ENCODE data around the gene BLOC1S6.

The BLOC1S6 gene, protein sequence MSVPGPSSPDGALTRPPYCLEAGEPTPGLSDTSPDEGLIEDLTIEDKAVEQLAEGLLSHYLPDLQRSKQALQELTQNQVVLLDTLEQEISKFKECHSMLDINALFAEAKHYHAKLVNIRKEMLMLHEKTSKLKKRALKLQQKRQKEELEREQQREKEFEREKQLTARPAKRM

DNA sequence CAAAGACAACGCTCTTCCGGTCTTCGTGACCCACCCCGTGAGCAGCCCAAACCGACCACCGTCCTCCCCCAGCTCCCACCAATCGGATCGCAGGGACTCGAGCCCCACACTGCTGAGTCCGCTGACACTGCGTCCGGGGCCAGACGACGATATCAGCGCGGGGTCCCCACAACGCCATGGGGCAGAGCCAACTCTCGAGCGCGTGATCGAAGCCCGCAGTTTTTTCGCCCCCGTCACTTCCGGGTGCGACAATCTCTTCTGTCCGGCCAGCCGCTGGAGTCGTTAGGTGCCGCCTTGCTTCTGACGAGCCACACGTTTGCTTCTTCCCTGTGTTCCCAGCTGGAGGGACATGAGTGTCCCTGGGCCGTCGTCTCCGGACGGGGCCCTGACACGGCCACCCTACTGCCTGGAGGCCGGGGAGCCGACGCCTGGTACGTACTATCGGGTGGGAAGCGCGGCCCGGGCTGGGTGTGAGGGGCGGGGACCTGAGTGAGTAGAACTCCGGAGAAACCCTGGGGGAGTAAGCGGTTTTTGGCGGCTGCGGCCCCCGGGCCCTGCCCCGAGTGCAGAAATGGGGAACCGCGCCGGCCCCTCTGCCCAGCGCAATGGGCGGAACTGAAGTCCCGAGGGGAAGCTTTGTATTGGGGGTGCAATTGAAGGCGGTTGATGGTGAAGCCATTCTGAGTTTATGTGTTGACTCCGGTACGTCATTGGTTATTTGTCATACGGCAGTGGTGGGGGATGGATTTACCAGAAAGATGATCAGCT, at the start of gene BLOC1S6:
TSS of gene BLOC1S6 (plus strand) at position 285 of the 768 bp plus-strand sequence. CDS start at position 350, 65 bp downstream.
- peak; percentile 78 to 84 for DNase-seq (ENCODE audit: extremely low read depth in 1 of 2, low read depth in 1 of 2)

DNA sequence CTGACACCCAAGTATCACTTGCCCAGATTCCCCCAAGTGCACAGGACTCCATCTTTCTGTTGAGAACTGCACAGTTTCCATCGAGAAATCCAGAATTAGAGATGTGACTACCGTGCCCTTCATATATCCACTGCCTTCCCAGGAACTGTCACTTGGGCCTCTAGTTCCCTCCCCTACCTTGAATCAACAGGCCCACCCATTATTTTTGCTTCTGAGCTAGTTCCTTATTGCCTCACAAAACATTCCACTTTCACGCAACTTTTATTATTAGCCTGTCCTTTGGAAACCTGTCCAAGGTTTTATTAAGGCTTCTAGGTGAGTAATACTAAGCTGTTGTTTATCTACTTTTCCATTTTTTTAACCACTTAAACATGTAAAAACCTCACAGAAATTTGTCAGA, 47.5 kb upstream of the BLOC1S6 start:
- no peak for DNase-seq (ENCODE audit: extremely low read depth in 1 of 2, low read depth in 1 of 2)

DNA sequence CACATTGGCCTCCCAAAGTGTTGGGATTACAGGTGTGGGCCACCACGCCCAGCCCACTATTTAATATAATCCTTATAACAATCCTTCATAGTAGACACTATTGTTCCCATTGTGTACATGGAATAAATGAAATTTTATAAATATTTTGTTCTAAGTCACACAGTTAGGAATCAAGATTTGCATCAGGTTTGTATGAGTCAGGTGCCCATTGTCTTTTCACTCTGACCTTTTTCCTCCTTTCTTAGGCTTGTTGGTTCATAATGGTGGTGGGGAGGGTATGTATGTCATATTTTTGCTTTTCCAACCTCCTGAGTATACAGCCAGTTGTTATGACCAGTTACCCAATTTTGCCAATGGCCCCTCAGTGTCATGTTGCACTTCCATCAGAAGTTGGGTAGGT, 46.6 kb upstream of the BLOC1S6 start:
- DNase-seq (ENCODE audit: extremely low read depth in 1 of 2, low read depth in 1 of 2), result no peak

- DNase-seq (ENCODE audit: extremely low read depth in 1 of 2, low read depth in 1 of 2), result no peak
Observed at GRCh38 chr15:45543051-45543450, 44.1 kb upstream of the BLOC1S6 start.

- DNase-seq (ENCODE audit: extremely low read depth in 1 of 2, low read depth in 1 of 2), result no peak
Observed at GRCh38 chr15:45544266-45545023, 42.7 kb upstream of the BLOC1S6 start.

DNA sequence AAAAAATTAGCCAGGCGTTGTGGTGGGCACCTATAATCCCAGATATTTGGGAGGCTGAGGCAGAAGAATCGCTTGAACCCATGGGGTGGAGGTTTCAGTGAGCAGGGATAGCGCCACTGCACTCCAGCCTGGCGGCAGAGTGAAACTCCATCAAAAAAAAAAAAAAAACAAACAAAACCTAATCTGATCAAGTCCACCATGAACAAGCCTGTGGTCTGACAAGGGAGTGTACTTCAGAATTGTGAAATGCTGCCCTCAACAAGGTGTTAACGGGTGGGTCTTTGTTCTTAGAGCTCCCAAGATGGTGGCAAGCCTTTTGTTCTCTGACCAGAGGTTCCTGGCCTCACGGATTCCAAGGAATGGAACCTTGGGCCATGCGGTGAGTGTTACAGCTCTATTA, 40.4 kb upstream of the BLOC1S6 start:
- no peak for DNase-seq (ENCODE audit: extremely low read depth in 1 of 2, low read depth in 1 of 2)

DNA sequence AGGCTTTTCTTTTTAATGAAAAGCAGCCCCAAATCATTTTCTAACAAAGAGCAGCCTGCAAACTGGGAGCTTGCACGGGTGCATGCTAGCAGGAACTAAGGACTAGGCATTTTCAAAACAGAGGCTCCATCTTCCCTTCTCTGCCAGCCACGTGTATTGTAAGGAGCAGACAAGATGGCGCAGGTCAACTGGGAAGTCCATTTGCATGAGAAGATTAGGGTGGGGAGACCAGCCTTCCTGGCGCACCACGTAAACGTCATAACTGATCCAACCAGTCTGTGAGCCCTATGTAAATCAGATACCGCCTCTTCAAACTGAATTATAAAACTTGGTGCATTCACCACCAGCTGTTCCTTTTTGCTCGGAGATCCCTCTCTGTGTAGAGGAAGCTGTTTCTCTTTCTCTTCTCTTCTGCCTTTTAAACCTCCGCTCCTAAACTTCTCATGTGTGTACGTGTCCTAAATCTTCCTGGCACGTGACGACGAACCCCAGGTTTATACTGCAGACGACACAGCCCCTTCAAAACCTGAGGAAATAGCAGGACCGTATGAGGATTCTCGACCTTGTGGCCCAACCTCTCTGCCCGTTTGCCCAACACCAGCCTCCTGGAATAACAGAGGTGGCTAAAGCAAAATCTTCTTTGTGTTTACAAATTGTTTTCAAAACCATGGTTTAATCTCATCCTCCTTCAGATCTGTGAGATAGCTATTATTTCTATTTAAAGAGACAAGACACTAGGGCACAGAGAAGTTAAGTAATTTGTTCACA, 38.2 kb upstream of the BLOC1S6 start:
- no peak for DNase-seq (ENCODE audit: extremely low read depth in 1 of 2, low read depth in 1 of 2)

DNA sequence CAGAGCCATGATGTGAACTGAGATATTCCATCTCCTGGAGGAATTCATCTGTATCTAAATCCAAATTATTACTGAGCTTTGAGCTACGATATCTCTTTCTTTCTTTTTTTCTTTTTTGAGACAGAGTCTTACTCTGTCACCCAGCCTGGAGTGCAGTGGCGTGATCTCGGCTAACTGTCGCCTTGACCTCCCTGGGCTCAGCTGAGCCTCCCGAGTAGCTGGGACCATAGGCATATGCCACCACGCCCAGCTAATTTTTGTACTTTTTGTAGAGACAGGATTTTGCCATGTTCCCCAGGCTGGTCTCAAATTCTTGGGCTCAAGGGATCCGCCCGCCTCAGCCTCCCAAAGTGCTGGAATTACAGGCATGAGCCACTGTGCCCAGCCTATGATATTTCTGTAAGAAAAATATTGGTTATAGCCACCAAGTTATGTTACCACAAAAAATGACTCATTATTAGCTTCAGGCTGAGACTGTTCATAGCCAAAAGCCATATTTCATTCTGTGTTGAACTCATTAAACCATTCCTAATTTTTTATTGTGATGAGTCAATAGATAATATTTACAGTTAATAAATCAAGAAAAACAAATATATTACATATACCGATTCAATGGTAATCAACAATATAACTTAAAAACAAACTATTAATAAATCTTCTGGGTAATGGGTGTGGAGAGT, 37.5 kb upstream of the BLOC1S6 start:
- no peak for DNase-seq (ENCODE audit: extremely low read depth in 1 of 2, low read depth in 1 of 2)

DNA sequence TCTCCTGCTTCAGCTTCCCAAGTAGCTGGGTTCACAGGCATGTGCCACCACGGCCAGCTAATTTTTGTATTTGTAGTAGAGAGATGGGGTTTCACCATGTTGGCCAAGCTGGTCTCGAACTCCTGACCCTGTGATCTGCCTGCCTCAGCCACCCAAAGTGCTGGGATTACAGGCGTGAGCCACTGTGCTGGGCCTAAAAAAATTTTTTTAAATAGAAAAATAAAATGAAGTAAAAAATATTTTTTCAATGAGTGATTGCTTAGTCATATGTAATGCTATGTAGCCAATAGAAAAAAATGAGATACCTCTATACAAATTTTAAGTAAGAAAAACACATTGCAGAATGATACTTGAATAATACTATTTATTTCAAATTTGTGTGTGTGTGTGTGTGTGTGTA, 36.7 kb upstream of the BLOC1S6 start:
- no peak for DNase-seq (ENCODE audit: extremely low read depth in 1 of 2, low read depth in 1 of 2)

- no peak for DNase-seq (ENCODE audit: extremely low read depth in 1 of 2, low read depth in 1 of 2)
Observed at GRCh38 chr15:45551676-45552075, 35.5 kb upstream of the BLOC1S6 start.

GRCh38 chr15:45555934-45556608, 31.1 kb upstream of the BLOC1S6 start:
- DNase-seq (ENCODE audit: extremely low read depth in 1 of 2, low read depth in 1 of 2), result no peak

- DNase-seq (ENCODE audit: extremely low read depth in 1 of 2, low read depth in 1 of 2), result no peak
Observed at GRCh38 chr15:45572617-45573016, 14.6 kb upstream of the BLOC1S6 start.

DNA sequence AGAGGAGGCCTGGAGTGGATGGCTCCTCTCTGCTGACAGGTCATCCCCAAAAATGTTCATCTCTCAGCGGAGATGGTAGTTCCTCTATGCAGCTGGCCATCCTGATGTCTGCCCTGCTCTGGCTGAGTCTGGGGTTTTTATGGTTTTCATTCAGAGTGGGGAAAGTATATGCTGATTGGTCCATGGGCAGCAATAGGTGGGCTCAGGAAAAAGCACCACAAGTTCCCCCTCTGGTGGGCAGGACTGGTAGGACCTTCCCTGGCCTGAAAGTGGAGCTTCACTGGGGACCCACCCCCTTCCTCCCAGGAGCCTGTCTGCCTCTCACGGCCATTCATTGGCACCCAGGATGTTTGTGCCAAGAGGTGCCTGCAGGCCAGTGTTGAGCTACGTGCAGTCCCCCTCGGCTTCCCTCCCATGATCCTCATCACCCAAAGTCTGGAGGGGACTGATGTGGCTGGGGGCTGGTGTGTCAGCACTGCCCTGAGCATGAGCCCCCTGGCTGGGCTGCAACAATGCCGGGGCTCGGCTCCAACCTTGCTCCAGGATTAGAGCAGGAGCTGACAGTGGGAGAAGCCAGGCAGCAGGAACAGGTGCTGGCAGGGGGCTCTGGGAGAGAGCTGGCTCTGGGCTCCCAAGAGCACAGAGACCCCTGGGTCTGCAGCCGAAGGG, 13.1 kb upstream of the BLOC1S6 start:
- DNase-seq (ENCODE audit: extremely low read depth in 1 of 2, low read depth in 1 of 2), result peak in 1 of 2 donors; percentile 16

- DNase-seq (ENCODE audit: extremely low read depth in 1 of 2, low read depth in 1 of 2), result no peak
Observed at GRCh38 chr15:45581919-45582318, 5.3 kb upstream of the BLOC1S6 start.

DNA sequence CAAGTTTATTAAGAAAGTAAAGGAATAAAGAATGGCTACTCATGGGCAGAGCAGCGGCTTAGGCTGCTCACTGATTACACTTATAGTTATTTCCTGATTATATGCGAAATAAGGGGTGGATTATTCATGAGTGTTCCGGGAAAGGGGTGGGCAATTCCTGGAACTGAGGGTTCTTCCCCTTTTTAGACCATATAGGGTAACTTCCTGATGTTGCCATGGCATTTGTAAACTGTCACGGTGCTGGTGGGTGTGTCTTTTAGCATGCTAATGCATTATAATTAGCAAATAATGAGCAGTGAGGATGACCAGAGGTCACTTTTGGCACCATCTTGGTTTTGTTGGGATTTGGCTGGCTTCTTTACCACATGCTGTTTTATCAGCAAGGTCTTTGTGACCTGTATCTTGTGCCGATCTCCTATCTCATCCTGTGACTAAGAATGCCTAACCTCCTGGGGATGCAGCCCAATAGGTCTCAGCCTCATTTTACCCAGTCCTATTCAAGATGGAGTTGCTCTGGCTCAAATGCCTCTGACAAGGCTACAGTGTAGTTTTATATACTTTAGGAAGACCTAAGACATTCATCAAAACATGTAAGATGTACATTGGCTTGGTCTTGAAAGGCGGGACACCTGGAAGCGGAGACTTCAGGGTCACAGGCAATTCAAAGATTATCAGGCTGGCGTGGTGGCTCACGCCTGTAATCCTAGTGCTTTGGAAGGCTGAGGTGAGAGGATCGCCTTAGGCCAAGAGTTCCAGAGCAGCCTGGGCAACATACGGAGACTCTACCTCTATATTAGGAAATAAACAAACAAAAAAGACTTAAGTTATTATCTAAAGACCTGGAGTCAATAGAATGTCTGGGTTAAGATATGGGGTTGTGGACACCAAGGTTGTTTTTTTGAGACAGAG, 3.2 kb upstream of the BLOC1S6 start:
- DNase-seq (ENCODE audit: extremely low read depth in 1 of 2, low read depth in 1 of 2), result no peak

GRCh38 chr15:45585069-45585791, 1.9 kb upstream of the BLOC1S6 start:
- no peak for DNase-seq (ENCODE audit: extremely low read depth in 1 of 2, low read depth in 1 of 2)

GRCh38 chr15:45586125-45586524, 1.1 kb upstream of the BLOC1S6 start:
- DNase-seq (ENCODE audit: extremely low read depth in 1 of 2, low read depth in 1 of 2), result no peak

- DNase-seq (ENCODE audit: extremely low read depth in 1 of 2, low read depth in 1 of 2), result no peak
Observed at GRCh38 chr15:45586601-45587094, 531 bp upstream of the BLOC1S6 start.
